GM12892 (cell line): ENCODE results near the gene PIP4K2A.

Experiments used
- POLR2A ChIP-seq: IDR thresholded peaks from 2 replicates; pipeline ENCODE4 v1.6.1; 2011; ENCODE audit warnings: low read depth, low read length, control low read depth
- POLR2AphosphoS5 ChIP-seq: IDR thresholded peaks from 2 replicates; pipeline ENCODE4 v1.6.1; 2011; ENCODE audit warnings: low read depth, low read length, control low read depth

DNA sequence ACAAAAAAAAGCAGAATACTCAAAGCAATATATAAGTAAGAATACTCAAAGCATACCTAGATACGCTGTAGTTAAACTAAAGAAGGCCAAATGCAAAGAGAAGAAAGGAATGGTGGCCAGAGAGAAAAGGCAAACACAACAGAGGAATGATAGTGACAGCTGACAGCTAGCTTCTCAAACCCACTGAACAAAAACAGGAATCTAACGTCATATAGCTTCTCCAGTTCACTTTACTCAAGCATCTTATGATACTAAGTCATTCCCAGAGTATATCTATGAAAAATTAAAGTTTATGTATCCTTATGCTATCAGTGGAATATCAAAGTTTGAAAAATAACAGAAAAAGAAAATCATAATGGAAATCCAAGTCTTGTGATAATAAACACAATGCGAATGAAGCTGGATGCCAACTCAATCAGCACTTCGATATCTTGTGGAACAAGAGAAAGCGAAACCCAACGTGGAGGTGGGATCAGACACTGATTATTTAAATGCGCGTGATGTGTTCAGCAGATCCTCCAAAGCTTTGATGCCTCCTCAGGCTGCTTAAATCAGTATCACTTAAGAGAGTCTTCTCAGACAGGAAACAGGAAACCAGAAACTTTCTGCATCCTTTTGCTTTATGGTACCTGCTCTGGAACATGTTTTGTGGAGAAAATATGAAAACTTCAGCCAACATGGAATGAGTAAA, 102.8 kb downstream of the PIP4K2A start:
- TF ChIP-seq POLR2A: no peak
- TF ChIP-seq POLR2AphosphoS5: no peak
